Measurements from ENCODE around the gene C9orf50.

The C9orf50 gene

GRCh38 chr9:129624168-129624759 lies 3.4 kb upstream of the C9orf50 start:
- H3K27ac ChIP-seq = no peak overlapping the region
- no peak for TF ChIP-seq ZFX (IDR thresholded peaks at IDR 0.05)
- peak; percentile 95 for TF ChIP-seq CTCF (conservative IDR thresholded peaks at IDR 0.05)

- H3K27ac ChIP-seq = no peak overlapping the region
- no peak for TF ChIP-seq CTCF (conservative IDR thresholded peaks at IDR 0.05)
- no peak for TF ChIP-seq ZFX (IDR thresholded peaks at IDR 0.05)
Measured at GRCh38 chr9:129623331-129623730, 2.4 kb upstream of the C9orf50 start.

GRCh38 chr9:129619787-129620668 lies 873 bp downstream of the C9orf50 start:
- TF ChIP-seq CTCF (conservative IDR thresholded peaks at IDR 0.05) = no peak
- TF ChIP-seq ZFX (IDR thresholded peaks at IDR 0.05) = no peak
- H3K27ac ChIP-seq = no peak overlapping the region

- H3K27ac ChIP-seq = no peak overlapping the region
- TF ChIP-seq CTCF (conservative IDR thresholded peaks at IDR 0.05) (peak; percentile 61), ZFX (IDR thresholded peaks at IDR 0.05) (no peak)
Measured at GRCh38 chr9:129617167-129617566, 3.7 kb downstream of the C9orf50 start.

GRCh38 chr9:129615407-129616285 lies 5.3 kb downstream of the C9orf50 start:
- no peak overlapping the region for H3K27ac ChIP-seq
- TF ChIP-seq ZFX (IDR thresholded peaks at IDR 0.05) (no peak), CTCF (conservative IDR thresholded peaks at IDR 0.05) (no peak)

- TF ChIP-seq CTCF (conservative IDR thresholded peaks at IDR 0.05) = no peak
- TF ChIP-seq ZFX (IDR thresholded peaks at IDR 0.05) = no peak
- H3K27ac ChIP-seq = no peak overlapping the region
Measured at GRCh38 chr9:129614932-129615331, 6.0 kb downstream of the C9orf50 start.

Measured in C4-2B (cell line).